Activated CD4-positive, alpha-beta T cell treated with anti-CD3 and anti-CD28 coated beads, Interleukin-2, Interleukin-6, amounts not matched to agents 100 ng/mL and 50 ng/mL, durations not matched to agents 16 hours and 8 hours (primary cell): ENCODE measurements around the gene OR10K2.
"Not testable (repeated sequence)": the region's sequence is repeated elsewhere in the genome, so short reads cannot be mapped to it uniquely, and the experiment has no call there.

Experiments used
- DNase-seq: peaks from one replicate; pipeline ENCODE4 v3.0.0-alpha.2; 2020

OR10K2 gene, protein sequence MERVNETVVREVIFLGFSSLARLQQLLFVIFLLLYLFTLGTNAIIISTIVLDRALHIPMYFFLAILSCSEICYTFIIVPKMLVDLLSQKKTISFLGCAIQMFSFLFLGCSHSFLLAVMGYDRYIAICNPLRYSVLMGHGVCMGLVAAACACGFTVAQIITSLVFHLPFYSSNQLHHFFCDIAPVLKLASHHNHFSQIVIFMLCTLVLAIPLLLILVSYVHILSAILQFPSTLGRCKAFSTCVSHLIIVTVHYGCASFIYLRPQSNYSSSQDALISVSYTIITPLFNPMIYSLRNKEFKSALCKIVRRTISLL

DNA sequence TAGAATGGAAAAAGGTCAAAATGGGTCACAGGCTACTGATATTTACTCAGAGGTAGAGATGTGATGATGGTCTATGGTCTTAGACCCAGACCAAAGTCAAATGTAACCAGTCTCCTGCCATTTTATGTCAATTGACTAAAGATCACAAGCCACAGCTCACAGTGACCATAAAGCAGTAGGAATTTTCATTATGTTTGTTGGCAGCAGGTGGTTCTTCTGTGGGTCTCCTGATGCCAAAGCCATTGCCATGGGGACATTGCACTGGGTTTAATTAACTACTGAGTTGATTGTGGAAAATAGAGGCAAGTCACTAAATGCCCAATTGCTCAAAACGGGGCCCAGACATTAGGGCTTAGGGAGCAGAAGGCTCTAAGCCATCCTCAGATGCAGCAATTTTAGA, at the start of gene OR10K2:
TSS of gene OR10K2 (minus strand) at position 101 of the 400 bp plus-strand sequence. CDS start 5,371 bp downstream, outside the sequence.
- DNase-seq: no peak

DNA sequence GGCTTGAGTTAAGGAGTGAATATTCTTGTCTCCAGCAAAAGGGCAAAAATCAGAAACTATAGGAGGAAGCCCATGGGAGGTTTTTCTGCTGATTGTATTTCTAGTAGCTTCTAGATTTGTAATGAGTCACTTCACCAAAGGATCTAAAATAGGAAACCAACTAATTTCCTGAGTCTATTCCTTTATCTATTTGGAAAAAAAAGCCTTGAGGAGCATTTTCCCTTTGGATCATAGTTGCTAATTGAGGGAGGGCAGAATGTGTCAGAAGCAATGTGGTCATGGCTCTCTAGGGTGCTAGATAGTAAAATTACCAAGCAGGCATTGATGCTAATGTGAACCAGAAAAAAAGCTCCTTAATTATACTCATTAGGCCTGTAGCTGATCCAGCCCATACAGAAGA, 45.9 kb upstream of the OR10K2 start, which contains the start of gene OR10R2:
TSS of gene OR10R2 (plus strand) at position 301 of the 400 bp plus-strand sequence. CDS start 106 bp downstream, outside the sequence.
- DNase-seq: no peak

DNA sequence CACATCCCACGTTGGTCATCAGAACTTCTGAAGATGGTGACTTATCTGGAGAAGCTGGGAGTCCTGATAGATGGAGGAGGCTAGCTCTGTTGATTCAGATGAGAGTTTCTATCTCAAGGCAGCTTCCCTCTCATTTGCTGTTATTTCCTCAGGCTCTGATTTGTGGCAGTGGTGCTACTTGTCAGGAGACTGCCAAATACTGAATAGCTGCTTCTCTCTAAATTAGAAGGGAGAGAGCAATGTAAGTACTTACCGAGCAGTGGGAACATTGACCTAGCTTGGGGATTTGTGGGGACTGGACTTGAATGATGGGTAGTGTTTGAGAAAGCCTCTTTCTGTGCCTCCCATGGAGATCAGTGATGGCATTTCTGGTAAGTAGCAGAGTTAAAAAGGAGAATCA, 35.5 kb upstream of the OR10K2 start, which contains the start of gene OR10K1:
TSS of gene OR10K1 (plus strand) at position 301 of the 400 bp plus-strand sequence. CDS start 3,728 bp downstream, outside the sequence.
- no peak for DNase-seq

DNA sequence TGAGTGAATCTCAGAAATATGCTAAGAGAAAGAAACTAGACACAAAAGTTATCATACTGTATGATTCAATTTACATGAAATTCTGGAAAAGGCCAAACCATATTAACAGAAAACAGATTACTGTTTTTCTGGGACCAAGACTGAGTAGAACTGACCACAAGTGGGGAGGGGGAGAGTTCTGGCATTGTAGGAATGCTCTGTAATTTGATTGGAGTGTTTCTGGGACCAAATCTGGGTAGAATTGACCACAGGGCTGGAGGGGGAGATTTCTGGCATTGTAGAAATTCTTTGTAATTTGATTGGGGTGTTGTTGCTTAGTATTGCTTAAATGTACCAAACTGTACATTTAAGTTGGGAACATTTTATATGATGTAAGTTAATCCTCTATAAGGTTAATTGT, 32.2 kb upstream of the OR10K2 start:
- DNase-seq: no peak

DNA sequence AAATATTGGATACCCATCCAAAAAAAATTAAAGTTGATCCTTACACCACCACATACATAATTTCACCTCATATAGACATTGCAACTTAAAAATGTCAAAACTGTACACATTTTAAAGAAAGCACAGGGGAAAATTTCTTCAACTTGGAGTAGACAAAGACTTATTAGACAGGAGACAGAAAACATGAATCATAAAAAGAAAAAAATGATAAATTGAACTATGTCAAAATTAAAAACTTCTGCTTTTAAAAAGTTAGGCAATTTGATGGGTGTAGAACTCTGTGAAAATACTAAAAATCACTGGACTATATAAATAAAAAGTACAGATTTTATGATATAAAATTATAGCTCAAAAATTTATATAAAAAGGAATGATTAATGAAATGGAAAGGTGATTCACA, 31.2 kb upstream of the OR10K2 start:
- DNase-seq: no peak

DNA sequence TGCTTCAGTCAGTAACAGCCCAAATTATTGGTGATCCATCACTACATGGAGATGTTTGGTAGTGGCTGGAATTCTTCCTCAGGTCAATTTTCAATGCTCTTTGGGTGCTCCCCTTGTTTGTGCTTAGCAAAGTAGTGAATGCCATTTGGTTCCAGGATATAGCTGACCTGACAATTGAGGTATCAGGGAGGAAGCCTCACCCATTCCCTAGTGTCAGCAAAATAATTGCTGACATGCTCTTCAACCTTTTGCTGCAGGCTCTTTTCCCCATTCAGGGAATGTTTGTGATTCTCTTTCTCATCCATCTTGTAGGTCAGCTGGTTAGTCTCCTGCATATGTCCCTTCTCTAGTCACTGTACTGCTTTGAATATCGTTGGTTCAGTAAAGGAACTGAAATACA, 28.5 kb upstream of the OR10K2 start:
- DNase-seq: no peak

DNA sequence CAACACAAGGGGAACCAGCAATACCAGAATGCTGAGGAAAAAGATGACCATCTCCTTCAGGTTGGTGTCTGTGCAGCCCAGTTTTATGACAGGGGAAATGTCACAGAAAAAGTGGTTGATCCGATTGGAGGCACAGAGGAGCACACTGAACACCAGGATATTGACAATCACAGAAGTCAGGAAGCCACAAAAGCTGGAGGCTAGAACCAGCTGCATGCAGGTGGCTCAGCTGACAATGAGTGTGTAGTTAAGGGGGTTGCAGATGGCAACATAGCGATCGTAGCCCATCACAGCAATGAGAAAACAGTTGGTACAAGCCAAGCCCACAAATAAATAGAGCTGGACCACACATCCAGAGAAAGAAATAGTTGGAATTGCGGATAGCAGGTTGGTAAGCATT, 19.3 kb upstream of the OR10K2 start:
- no peak for DNase-seq

DNA sequence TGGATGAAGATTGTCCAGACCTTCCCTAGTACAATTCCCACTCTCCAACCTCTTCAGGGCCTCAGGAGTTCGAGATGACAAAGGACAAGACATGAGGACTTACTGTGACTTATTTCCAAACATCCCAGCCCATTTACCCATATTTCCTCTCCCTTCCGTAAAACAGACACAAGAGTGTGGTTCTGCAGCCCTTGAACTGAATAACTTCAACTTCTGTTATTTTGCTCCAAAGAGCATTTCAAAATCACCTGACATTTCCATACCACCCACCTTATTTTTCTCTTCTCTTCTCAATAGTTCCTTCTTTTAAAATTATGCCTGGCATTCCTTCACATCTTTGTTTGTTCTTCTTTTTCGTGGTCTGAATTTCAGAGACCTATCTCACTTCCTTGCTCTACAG, 8.7 kb upstream of the OR10K2 start:
- no peak for DNase-seq

DNA sequence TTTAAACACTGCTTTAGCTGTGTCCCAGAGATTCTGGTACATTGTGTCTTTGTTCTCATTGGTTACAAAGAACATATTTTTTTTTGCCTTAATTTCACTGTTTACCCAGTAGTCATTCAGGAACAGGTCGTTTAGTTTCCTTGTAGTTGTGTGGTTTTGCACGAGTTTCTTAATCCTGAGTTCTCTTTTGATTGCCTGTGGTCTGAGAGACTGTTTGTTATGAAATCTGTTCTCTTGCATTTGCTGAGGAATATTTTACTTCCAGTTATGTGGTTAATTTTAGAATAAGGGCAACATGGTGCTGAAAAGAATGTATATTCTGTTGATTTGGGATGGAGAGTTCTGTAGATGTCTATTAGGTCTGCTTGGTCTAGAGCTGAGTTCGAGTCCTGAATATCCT, 4.1 kb upstream of the OR10K2 start:
- DNase-seq: not testable (repeated sequence)

DNA sequence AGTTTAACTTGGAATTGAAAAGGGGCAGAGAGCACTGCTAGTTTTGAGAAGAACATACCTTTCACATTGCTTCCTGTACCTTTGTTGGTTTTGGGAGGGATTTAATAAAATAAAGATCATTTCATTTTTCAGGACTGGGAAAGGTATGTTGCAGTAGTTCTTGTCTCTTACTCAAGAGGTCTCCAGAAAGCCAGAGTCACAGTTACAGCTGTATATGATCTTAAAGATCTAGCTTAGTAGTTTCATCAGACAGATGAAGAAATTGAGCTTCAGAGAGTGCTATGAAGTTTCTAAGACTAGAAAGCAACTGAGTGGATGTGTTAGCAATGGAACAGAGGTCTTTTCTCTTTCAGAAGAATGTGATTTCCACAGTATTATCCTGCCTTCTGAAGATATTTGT, 1.0 kb downstream of the OR10K2 start:
- no peak for DNase-seq

DNA sequence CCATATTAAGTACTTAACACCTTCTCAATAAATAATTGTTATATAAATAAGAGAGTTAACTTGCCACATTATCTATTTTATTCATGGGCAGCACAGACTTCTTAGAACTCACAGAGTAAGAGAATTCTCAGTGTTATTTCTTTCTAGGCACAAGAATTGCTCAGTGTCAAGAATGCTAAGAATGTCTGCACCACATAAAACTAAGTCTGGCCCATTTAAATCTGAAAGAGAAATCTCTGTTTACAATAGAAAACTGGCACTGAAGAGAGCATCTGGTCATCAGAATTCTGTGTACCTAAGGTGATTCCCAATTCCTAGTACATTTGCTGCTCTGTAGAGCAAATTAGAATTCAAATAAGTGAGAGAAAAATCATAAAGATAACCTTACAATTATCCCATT, 3.8 kb downstream of the OR10K2 start:
- no peak for DNase-seq

DNA sequence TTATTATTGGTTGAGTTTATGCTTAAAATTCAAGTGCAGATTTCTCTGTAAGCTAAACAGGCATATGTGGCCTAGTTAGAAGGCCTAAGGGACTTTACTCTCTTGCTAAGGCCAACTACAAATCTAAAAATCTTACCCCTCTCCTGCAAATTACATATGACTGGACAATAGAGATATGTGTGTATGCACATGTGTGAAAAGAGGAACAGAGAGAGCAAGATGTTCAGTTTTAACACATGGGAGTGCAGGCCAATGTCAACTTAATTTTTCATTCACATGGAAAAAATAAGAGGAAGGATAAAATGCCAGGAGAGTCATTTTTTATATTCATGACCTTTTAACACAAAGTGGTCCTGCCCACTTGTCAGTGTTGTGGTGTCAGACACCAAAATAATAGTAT, 8.5 kb downstream of the OR10K2 start:
- DNase-seq: no peak

DNA sequence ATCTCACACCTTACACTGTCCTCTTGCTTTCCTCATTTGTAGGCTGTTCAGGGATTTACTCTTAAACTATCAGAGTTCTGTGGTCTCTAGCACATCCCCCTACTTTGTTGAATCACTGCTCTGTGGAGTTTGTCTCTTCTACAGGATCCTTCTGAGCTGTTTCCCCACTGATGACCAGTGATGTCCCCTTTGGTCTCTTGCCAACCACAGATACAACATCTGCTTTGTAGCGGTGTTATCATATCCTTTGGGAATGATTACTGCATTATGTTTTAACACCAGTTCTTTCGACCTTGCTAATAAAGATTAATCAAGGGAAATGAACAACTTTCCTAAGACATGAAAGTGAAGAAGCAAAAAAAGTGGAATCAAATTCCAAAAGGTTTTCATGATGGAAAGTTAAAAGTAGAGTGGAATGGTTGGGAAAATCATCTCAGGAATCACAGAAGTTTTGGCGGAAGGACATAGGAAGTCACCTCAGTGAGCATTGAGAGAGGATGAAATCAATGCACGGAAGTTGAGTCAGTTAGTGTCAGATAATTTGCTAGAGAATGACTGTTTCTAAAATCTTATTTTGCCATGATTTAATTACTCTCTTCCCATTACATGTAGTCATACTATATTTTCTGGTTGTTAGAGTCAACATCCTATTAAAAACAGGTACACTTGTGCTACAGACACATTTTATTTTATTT, 11.2 kb downstream of the OR10K2 start:
- no peak for DNase-seq

DNA sequence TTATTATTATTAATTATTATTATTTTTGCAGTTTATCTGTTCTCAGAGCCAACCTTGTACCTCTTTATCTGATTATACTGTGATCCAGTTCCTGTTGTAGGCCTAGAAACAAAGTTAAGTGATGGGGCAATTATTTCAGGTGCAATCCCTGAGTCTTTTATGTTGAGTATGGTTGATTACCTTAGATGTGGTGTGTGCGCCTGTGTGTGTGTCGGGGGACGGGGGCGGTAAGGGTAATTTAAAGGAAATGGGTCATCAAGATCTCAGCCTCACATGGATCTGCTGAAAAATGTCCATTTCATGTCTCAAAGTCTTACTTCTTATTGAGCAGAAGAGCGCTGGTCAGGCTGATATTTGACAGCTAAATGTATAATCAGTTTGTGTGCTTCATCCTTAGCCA, 18.9 kb downstream of the OR10K2 start:
- DNase-seq: no peak

DNA sequence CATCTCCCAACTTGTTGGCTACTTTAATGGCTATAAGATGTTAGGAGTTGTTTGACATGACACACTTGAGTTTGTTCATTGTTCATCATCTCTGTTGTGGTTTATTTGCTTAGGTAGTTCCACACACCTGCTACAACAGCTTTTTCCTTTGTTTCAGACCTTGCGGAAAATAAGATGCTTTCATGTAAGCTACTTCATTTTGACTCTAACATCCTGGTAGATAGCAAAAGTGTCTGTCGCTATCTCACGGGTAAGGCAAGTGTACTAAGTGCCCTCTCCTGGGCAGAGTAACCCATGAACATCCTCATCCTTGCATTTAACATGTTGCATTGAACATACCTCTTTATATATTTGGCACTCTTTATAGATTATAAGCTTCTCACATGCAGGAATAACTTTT, 25.2 kb downstream of the OR10K2 start:
- DNase-seq: no peak

DNA sequence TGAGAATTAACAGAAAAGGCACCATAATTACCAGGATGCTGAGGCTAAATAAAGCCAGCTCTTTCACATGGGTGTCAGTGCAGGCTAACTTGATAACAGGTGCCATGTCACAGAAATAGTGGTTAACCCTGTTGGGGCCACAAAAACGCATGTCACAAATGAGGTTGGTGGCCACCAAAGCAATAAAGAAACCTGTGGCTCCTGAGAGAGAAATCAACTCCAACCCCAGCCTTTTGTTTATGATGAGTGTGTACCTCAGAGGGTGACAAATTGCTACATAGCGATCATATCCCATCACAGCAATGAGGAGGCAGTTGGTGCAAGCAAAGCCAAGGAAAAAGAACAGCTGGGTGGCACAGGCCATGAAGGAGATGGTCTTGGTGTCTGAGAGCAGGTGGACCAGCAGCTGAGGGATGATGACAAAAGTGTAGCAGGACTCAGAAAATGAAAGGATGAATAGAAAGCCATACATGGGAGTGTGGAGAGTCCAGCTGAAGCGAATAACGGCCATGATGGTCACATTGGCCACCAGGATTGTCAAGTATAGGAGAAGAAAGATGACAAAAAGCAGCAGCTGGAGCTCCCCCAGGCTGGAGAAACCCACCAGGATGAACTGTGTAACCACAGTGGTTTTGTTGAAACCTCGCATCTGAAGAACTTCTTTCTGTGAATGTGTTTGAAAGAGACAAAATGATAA, 27.1 kb downstream of the OR10K2 start, which contains the start of gene OR10T2:
TSS of gene OR10T2 (minus strand) at position 649 of the 697 bp plus-strand sequence. CDS start at position 649, 0 bp downstream.
- no peak for DNase-seq

DNA sequence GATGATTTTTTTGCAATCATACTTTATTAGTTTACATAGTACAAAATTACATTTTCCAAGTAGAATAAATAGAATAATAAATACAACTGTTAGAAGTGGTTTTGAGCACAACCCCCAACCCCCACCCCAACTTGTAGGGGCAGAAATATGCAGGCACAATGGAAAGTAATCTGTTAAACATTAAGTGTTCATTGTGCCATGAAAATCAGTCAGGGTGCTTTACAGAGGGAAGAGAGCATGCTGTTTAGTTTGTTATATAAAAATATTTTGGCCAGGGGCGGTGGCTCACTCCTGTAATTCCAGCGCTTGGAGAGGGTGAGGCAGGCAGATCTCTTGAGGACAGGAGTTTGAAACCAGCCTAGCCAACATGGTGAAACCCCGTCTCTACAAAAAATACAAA, 29.4 kb downstream of the OR10K2 start:
- no peak for DNase-seq

DNA sequence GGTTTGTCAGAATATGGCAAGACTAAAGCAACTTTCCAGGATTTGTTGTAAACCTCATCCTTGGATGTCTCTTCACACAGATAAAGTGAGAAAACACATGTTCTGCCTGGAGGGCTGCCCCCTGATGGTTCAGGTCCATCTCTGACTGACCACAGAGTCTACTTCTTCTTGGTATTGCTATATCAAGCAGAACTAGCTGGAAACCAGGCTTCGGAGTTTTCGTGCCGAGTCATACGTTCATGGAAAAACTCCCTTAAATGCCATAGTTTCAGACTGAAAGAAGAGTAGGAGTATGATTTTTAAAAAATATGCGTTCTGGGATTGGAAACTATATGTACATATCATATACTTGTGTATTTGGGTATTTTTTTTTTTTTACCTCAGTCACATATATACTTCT, 32.6 kb downstream of the OR10K2 start:
- no peak for DNase-seq

DNA sequence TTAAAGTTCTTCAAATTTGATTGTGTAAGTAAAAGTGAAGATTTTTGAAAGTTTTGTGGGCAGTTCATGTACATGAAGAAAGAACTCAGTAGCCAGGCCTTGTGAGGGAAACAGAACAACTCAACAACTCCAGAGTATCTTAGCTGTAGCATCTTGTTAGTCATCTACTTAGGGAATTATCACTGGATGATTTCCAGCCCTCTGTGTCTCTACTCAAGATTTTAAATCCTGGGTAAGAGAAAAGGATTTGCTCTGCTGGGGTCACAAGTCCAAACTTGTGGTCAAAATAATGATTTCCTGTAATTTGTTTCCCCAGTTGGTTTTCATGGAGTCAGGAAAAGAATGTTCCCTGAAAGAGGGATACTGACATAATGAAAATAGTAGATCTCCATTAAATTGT, 34.9 kb downstream of the OR10K2 start:
- DNase-seq: no peak

DNA sequence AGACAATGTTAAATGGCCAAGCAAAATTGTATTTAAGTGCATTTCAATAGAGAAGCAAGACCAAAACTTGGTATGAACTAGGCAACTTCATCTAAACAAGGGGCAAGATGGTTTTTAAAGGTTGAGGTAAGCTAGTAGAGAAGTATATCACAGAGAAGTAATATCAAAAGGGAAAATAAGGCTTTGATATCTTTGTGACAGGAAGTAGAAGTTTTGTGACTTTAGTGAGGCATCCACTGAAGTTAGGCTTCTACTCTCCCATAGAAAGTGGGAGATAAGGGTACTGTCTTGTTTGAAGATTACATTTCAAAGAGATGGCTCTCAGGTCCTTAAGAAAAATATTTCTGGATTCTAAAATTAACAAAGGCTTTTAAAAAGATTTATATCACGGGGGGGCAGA, 35.7 kb downstream of the OR10K2 start:
- no peak for DNase-seq

DNA sequence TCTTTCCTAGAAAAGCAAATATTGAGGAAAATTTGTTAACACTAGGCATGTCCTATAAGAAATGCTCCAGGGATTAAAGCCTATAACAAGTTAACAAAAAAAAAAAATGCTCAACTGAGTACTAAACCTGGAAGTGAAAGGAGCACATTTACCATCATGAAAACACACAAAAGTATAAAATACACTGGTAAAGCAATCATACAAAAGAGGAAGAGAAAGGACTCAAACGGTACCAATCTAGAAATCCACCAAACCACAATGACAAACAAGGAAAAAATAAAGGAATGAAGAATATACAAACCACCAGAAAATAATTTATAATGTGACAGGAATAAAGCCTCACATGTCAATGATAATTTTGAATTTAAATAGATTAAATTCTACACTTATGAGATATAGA, 51.2 kb downstream of the OR10K2 start:
- DNase-seq: no peak

DNA sequence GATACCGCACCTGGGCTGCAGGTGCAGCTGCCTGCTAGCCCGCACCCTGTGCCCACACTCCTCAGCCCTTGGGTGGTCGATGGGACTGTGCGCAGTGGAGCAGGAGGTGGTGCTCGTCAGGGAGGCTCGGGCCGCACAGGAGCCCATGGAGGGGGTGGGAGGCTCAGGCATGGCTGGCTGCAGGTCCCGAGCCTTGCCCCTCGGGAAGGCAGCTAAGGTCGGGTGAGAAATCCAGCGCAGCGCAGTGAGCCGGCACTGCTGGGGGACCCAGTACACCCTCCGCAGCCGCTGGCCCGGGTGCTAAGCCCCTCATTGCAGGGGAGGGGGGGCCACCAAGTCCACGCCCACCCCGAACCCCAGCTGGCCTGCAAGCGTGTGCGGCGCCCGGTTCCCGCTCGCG, 51.9 kb downstream of the OR10K2 start:
- not testable (repeated sequence) for DNase-seq

DNA sequence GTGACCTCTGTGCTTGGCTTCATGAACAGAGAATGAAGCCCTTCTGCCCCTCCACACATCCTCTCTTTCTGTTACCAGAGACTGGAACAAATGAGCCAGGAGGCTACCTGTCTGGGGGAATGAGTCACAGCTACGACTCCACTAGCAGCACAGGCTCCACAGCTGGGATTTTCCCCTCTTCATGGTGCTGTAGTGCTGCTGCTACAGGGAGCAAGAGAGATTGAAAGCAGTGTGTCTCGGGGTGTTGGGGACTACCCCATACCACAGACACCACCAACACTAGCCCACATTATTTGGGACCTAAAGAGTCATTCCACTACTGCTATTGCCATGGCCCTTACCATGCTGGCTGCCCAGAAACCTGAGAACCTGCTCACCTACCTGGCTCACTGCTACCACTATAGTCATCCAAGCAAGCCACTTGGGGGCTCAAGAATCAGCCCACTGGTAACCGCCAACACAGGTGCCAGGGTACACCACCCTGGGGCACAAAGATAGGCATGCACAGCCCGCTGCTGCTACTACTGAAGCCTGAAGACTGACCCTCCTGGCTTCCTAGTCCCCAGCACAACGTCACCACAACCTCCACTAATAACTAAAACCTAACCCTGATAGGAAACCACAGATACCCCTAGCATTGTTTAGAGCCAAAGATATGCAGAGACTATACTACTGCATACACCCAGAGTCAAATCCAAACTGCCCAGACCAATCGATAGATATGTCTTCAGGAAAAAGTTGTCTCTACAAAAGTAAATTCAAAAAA, 54.7 kb downstream of the OR10K2 start:
- DNase-seq: peak; percentile 64
